T-helper 2 cell treated with Interferon-gamma antibody and Interleukin-4, amounts not matched to agents 5 μg/mL and 100 μg/mL, for 36 hours (primary cell): ENCODE measurements around the gene KCNQ5.

Experiments
- DNase-seq: peaks from one replicate; pipeline ENCODE4 v3.0.0; 2021; ENCODE audit warnings: low spot score
- H3K27ac Mint-ChIP-seq: one replicate; pipeline ENCODE4 v1.8.0; 2021; ENCODE audit warnings: mild to moderate bottlenecking, mixed read lengths
- H3K27me3 Mint-ChIP-seq: one replicate; pipeline ENCODE4 v1.8.0; 2021; ENCODE audit warnings: low read depth, mixed read lengths
- H3K36me3 Mint-ChIP-seq: one replicate; pipeline ENCODE4 v1.8.0; 2021; ENCODE audit warnings: low read depth, mixed read lengths
- H3K4me1 Mint-ChIP-seq: one replicate; pipeline ENCODE4 v1.8.0; 2021; ENCODE audit warnings: low read depth, mixed read lengths
- H3K4me3 Mint-ChIP-seq: one replicate; pipeline ENCODE4 v1.8.0; 2022; ENCODE audit warnings: mild to moderate bottlenecking, moderate library complexity, mixed read lengths
- H3K9me3 Mint-ChIP-seq: one replicate; pipeline ENCODE4 v1.8.0; 2021; ENCODE audit warnings: mixed read lengths

The KCNQ5 gene

GRCh38 chr6:72757048-72757447 is 135.2 kb downstream of the KCNQ5 start:
- Mint-ChIP-seq H3K4me3 (no peak overlapping the region), H3K36me3 (peaks cover 1% of the 10 kb centered on the region), H3K4me1 (peaks cover 9% of the 10 kb centered on the region), H3K27ac (no peak overlapping the region), H3K9me3 (no peaks in the 10 kb centered on the region), H3K27me3 (no peaks in the 10 kb centered on the region)
- DNase-seq, result no peak

DNA sequence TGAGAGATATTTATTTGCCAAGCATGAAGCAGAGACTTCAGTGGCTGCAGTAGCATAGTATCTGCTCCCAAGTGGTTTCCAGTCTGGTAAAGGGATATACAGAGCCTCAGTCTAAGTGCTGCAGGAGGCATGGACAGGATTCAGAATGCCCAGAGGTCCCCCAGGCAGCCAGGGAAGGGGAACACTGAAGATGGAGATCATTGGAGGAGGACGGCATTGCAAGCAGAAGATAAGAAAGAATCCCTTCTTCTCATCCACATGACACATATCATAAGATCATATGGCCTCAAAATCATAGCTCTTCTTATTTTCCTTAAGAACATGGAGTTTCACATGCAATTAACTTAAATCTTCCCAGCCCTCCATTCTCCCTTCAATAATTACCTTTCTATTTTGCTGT is 136.1 kb downstream of the KCNQ5 start:
- peaks cover 9% of the 10 kb centered on the region for H3K4me1 Mint-ChIP-seq
- H3K4me3 Mint-ChIP-seq, result no peak overlapping the region
- no peaks in the 10 kb centered on the region for H3K9me3 Mint-ChIP-seq
- DNase-seq, result no peak
- peaks cover 1% of the 10 kb centered on the region for H3K36me3 Mint-ChIP-seq
- no peaks in the 10 kb centered on the region for H3K27me3 Mint-ChIP-seq
- no peak overlapping the region for H3K27ac Mint-ChIP-seq

DNA sequence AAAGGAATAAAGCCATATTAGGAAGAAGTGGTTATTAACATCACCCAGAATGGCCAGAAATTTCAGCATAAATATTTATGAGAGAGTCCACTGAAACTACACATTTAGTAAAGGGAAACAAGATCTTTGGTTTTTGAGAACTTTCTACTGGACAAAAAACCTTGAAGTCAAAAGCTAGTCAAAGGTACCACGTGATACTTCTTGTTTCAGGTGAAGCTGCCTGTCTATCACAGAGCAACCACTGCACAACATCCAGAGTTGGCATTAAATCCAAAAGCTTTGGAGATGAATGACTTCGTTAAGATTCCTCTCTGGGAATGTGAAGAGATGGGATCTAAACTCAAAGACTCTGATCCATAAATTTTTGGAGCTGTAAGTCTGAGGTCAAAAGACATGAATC is 137.0 kb downstream of the KCNQ5 start:
- Mint-ChIP-seq H3K4me3 (no peak overlapping the region), H3K4me1 (peaks cover 9% of the 10 kb centered on the region), H3K9me3 (no peaks in the 10 kb centered on the region), H3K36me3 (peaks cover 1% of the 10 kb centered on the region), H3K27me3 (no peaks in the 10 kb centered on the region), H3K27ac (no peak overlapping the region)
- no peak for DNase-seq

- no peak for DNase-seq
- H3K27ac Mint-ChIP-seq, result no peak overlapping the region
- H3K9me3 Mint-ChIP-seq, result no peaks in the 10 kb centered on the region
- H3K36me3 Mint-ChIP-seq, result no peaks in the 10 kb centered on the region
- H3K4me3 Mint-ChIP-seq, result no peak overlapping the region
- H3K27me3 Mint-ChIP-seq, result no peaks in the 10 kb centered on the region
- H3K4me1 Mint-ChIP-seq, result peaks cover 9% of the 10 kb centered on the region
Observed at GRCh38 chr6:72760114-72760793, 138.4 kb downstream of the KCNQ5 start.

DNA sequence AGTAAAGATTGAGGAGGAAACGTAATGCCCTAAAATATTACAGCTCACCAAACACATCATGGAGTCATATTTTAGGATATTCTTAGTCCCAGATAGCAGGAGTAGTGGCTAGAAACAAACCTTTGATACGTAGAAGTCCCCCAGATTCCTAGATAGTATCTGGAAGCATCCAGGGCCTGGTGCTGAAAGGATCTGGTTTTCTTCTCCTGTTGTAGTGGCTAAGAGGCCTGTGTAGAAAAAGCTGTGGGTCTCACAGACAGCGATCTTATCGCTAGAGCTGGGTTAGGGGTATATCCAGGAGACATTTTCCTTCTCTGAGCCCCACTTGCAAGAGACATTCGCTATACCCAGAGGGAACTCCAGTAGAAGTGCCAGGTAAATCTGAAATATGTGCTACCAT is 139.9 kb downstream of the KCNQ5 start:
- no peak overlapping the region for H3K27ac Mint-ChIP-seq
- H3K4me3 Mint-ChIP-seq, result no peak overlapping the region
- H3K36me3 Mint-ChIP-seq, result no peaks in the 10 kb centered on the region
- no peak for DNase-seq
- no peaks in the 10 kb centered on the region for H3K27me3 Mint-ChIP-seq
- H3K4me1 Mint-ChIP-seq, result peaks cover 9% of the 10 kb centered on the region
- H3K9me3 Mint-ChIP-seq, result no peaks in the 10 kb centered on the region

GRCh38 chr6:72769459-72770125 is 147.7 kb downstream of the KCNQ5 start:
- Mint-ChIP-seq H3K27ac (no peak overlapping the region), H3K36me3 (no peaks in the 10 kb centered on the region), H3K9me3 (no peaks in the 10 kb centered on the region), H3K27me3 (no peaks in the 10 kb centered on the region), H3K4me3 (no peak overlapping the region), H3K4me1 (no peaks in the 10 kb centered on the region)
- DNase-seq, result no peak

DNA sequence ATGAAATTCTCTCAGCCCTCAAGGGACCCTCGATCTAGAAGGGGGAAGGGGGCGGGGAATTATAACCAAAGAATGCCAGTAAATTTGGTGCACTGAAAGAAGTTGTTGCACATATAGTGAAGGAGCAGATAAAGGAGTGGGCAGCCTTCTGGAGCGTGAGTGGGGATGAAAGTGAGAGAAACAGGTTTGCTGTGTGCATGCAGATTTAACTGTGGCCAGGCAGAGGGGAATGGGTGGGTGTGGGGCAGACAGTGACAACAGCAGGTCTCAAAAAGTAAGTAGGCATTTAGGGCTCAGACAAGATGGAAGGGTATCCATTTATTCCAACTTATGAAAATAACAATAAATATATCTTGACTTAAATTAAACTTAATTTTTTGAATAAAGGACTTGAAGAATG is 149.1 kb downstream of the KCNQ5 start:
- Mint-ChIP-seq H3K36me3 (no peaks in the 10 kb centered on the region), H3K4me3 (no peak overlapping the region), H3K27ac (no peak overlapping the region), H3K27me3 (no peaks in the 10 kb centered on the region), H3K9me3 (no peaks in the 10 kb centered on the region), H3K4me1 (no peaks in the 10 kb centered on the region)
- DNase-seq, result no peak

GRCh38 chr6:72776456-72776855 is 154.6 kb downstream of the KCNQ5 start:
- Mint-ChIP-seq H3K9me3 (no peaks in the 10 kb centered on the region), H3K27me3 (no peaks in the 10 kb centered on the region), H3K4me3 (no peak overlapping the region), H3K27ac (no peak overlapping the region), H3K36me3 (no peaks in the 10 kb centered on the region), H3K4me1 (no peaks in the 10 kb centered on the region)
- no peak for DNase-seq

GRCh38 chr6:72781624-72782023 is 159.8 kb downstream of the KCNQ5 start:
- H3K36me3 Mint-ChIP-seq, result no peaks in the 10 kb centered on the region
- no peak overlapping the region for H3K4me3 Mint-ChIP-seq
- no peak overlapping the region for H3K27ac Mint-ChIP-seq
- no peak for DNase-seq
- H3K4me1 Mint-ChIP-seq, result no peaks in the 10 kb centered on the region
- H3K9me3 Mint-ChIP-seq, result no peaks in the 10 kb centered on the region
- no peaks in the 10 kb centered on the region for H3K27me3 Mint-ChIP-seq

- no peak overlapping the region for H3K27ac Mint-ChIP-seq
- no peaks in the 10 kb centered on the region for H3K9me3 Mint-ChIP-seq
- H3K36me3 Mint-ChIP-seq, result no peaks in the 10 kb centered on the region
- no peaks in the 10 kb centered on the region for H3K4me1 Mint-ChIP-seq
- no peaks in the 10 kb centered on the region for H3K27me3 Mint-ChIP-seq
- no peak overlapping the region for H3K4me3 Mint-ChIP-seq
- no peak for DNase-seq
Observed at GRCh38 chr6:72783035-72783434, 161.2 kb downstream of the KCNQ5 start.

DNA sequence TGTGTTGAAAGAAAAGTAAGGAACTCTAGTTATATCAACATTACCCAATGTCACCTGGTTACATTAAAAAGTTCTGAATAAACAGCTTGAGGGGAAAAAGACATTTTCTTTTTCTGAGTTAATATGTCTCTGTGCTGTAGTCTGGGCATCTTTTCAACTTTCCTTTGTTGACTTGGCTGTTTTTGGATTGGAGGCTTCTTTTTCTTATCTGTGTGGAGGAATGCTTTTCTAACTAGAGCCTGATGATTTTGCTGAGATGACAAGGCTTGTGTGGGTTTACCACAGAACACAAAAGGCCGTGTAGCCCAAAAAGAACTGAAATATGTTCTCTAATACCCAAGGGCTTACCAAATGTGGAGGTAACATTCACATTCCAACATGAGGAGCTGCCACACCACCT is 161.8 kb downstream of the KCNQ5 start:
- Mint-ChIP-seq H3K4me1 (no peaks in the 10 kb centered on the region), H3K4me3 (no peak overlapping the region), H3K27ac (no peak overlapping the region), H3K9me3 (no peaks in the 10 kb centered on the region), H3K27me3 (no peaks in the 10 kb centered on the region), H3K36me3 (no peaks in the 10 kb centered on the region)
- no peak for DNase-seq

DNA sequence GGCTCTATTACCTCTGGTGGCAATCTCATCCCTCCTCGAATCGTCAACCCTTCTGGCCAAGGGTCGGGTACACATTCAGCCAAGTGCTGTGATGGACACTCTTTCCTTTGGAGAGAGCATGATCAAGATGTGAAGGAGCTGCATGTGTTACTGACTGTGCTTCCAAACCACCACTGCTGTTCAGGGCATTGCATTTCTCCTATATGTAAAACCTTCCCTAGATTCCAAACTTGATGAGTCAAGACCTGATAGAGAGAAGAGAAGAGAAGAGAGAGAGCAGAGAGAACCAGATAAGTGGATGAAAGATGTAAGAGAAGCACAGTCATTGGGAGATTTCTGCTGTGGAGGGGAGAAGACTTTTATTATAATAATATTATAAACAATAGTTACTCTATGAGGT is 162.2 kb downstream of the KCNQ5 start:
- H3K9me3 Mint-ChIP-seq, result no peaks in the 10 kb centered on the region
- no peak overlapping the region for H3K27ac Mint-ChIP-seq
- no peaks in the 10 kb centered on the region for H3K27me3 Mint-ChIP-seq
- no peaks in the 10 kb centered on the region for H3K36me3 Mint-ChIP-seq
- no peaks in the 10 kb centered on the region for H3K4me1 Mint-ChIP-seq
- H3K4me3 Mint-ChIP-seq, result no peak overlapping the region
- DNase-seq, result no peak

GRCh38 chr6:72784581-72784980 is 162.7 kb downstream of the KCNQ5 start:
- no peaks in the 10 kb centered on the region for H3K27me3 Mint-ChIP-seq
- no peaks in the 10 kb centered on the region for H3K4me1 Mint-ChIP-seq
- no peak overlapping the region for H3K27ac Mint-ChIP-seq
- H3K4me3 Mint-ChIP-seq, result no peak overlapping the region
- no peaks in the 10 kb centered on the region for H3K9me3 Mint-ChIP-seq
- H3K36me3 Mint-ChIP-seq, result no peaks in the 10 kb centered on the region
- DNase-seq, result no peak

DNA sequence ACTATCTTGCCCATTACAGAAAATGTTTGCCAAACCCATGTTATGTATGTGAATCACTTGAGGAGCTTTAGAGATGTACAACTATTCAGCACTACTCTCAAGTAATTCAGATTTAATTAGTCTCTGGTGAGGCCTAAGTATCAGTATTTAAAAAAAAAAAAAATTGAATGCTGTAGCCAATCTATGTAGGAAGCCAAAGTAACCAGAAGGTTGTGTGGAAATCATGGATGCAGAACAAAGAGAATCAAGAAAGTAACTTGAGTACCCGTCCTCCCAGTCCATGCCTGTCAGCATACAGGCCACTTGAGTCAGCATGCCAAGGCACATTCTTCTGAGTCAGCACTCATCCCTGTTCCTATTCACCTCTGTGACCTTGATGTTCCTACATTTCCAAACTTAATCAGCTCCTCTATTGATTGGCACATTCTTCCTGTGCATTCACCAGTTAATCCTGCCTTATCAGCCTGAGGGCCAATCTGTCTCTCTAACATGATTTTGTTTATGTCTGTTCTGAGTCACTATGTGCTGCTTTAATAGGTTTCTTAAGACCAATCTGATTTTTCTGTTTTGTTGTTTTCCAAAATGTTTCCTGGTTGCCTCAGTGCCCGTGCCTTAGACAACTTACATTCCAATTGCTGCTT is 165.6 kb downstream of the KCNQ5 start:
- Mint-ChIP-seq H3K27ac (no peak overlapping the region), H3K4me1 (no peaks in the 10 kb centered on the region), H3K27me3 (no peaks in the 10 kb centered on the region), H3K4me3 (no peak overlapping the region), H3K36me3 (no peaks in the 10 kb centered on the region), H3K9me3 (no peaks in the 10 kb centered on the region)
- DNase-seq, result no peak
